Skeletal muscle cell (primary cell): ENCODE data around the gene OR13D1.
A peak's percentile ranks its signal among the peaks of the same experiment; 100 is the strongest.
"Not testable (repeated sequence)": the region's sequence is repeated elsewhere in the genome, so short reads cannot be mapped to it uniquely, and the experiment has no call there.

ENCODE experiments used
- DNase-seq: peaks from one replicate; pipeline ENCODE4 v3.0.0-alpha.2; 2010; ENCODE audit warnings: low read depth
- H3K4me3 ChIP-seq: 2 replicates; pipeline ENCODE4 v1.5.1; 2011; ENCODE audit warnings: low read depth, mild to moderate bottlenecking, control low read depth, low read length, moderate library complexity

OR13D1 gene, protein sequence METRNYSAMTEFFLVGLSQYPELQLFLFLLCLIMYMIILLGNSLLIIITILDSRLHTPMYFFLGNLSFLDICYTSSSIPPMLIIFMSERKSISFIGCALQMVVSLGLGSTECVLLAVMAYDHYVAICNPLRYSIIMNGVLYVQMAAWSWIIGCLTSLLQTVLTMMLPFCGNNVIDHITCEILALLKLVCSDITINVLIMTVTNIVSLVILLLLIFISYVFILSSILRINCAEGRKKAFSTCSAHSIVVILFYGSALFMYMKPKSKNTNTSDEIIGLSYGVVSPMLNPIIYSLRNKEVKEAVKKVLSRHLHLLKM

DNA sequence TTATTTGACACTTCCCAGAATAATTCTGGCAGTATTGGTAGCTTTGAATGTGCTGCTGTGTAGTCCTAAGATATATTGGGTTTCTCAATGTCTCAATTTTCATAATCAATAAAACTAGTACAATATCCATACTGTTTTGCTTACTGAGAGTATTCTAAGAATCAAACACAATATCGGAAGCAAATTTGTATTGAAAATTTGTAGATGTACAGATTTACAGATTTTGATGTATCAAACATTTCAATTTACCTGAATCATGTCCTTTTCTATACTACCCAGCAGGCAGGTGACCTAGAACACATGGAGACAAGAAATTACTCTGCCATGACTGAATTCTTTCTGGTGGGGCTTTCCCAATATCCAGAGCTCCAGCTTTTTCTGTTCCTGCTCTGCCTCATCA, at the start of gene OR13D1:
TSS of gene OR13D1 (plus strand) at position 301 of the 400 bp plus-strand sequence. CDS start at position 301, 0 bp downstream.
- DNase-seq: no peak
- no peak within 1 kb of the TSS for H3K4me3 ChIP-seq

DNA sequence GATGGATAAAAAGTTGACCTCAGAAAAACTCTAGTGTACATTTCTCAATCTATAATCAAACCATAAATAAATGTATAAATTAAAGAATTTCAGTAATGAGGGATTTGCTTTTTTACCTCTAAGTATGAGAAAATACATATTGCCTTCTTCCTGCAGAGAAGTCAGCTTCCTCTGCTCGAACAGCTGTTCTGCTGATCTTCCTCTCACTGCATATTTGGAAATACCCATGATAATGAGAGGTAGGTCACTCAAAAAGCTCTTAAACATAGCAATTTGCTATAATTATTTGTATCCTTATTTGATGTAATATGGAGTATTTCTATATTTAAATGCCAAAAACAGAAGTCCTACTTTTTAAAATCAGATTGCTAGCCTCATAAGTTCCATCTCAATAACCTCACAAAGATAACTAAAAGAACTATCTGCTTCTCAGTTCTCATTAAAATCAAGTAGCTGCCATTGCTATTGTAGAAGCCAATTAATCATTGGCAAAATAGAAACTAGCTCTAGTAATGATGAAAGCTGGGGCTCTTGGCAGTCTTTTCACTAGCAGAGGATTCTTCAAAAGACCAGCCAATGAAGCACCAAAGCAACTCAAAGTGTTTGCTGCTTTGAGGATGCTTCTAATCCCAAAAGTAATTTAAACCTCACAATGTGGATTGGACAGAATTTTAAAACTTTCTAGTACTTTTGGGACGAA, 35.7 kb upstream of the OR13D1 start:
- DNase-seq: no peak
- no peak overlapping the region for H3K4me3 ChIP-seq

DNA sequence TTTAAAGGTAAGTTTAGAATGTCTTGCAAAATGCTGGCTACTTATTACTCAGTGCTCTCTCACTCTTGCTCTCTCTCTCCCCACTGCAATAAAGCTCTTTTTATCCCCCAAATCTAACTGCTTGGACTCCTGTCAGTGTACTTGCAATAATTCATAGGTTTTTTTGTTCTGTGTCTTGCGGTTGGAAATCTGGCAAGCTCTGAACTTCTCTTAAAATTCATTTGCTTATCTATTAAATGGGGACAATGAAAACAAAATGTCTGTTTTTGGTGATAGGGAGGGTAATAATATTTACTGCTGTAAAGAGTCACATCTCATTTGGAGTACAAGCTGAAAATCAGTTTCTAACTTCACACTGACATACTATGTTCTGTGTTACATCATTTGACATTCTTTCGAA, 18.7 kb upstream of the OR13D1 start:
- DNase-seq: no peak
- no peak overlapping the region for H3K4me3 ChIP-seq

DNA sequence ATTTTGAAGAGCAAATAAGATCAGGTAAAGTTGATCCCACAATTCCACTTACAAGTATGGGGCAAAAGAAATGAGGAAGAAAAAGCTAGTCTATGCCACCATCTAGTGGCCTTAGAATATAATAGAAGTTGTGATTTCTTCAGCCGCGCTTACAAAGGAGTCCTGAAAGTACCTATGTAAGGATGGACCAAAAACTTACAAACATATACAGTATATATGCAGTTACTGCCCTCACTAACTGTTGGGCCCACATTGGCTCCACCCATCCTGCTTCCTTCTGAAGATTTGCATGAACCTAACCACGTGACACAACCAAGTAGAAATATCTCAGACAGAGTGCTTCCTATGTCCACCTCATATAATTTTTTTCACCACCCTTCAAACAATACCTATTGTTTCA, 11.7 kb upstream of the OR13D1 start:
- no peak overlapping the region for H3K4me3 ChIP-seq
- DNase-seq: peak; percentile 22

DNA sequence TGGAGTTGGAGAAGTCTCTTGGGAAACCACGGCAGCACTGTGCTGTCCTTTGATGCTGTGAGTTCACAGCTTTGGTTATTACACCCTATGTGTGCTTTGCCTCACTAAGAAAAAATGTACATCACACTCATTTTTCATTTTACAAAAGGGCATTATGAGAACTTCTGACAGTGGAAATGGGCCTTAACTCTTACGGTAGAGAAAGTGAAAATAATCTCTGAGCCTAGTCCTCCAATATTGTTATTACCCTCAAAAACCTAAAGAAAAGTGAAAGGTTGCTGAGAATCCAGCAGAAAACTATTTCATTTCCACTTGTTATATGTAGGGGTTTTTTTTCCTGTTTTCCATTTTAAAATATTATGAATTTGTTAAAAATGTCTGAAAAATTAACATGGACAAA, 8.2 kb upstream of the OR13D1 start:
- H3K4me3 ChIP-seq: no peak overlapping the region
- DNase-seq: no peak

DNA sequence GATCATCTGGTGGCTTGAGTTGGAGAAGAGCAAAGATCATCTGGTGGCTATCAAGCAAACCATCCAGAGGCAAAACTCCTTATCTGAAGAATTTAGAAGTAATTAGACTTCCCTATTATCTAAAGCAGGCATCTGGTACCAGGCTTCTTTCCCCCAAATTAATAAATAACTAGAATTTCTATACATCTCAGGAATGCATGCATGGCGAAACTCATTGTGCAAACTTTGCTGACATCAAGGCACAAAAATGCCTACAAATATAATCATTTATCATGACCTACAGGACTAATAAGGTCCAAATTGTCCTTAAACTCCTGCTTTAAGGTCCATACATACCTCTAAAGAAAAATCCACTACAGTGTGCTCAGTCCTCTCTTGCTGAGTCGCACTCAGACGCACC, 6.0 kb downstream of the OR13D1 start:
- DNase-seq: no peak
- no peak overlapping the region for H3K4me3 ChIP-seq

DNA sequence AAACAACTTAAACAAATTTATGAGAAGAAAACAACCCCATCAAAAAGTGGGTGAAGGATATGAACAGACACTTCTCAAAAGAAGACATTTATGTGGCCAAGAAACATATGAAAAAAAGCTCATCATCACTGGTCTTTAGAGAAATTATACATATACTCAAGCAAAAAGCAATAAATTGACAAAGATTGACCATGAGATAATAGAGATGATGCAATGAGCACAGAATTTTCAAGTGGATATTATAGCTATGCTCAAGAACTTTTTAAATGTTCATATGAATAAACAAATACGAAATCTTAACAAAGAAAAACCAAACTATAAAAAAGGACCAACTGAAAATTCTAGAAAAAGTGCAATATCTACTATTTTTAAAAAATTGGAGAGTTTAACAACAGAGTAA, 14.4 kb downstream of the OR13D1 start:
- not testable (repeated sequence) for DNase-seq, H3K4me3 ChIP-seq

DNA sequence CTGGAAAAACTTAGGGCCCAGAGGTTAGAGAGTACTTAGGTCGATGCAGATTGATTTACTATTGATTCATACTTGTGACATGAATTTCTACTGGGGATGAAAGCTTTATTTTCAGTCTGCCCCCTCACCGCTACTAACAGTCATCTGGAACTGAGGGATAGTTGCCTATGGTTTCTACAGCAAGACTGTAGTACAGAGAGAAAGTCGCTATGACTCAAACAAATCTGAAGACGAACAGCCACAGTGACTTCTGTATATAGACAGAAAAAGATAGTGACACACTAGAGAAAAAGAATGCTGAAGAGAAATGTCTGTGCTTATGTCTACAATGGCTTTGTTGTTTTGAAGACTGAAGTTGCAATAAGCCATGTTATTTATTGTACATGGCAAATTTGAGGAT, 17.3 kb downstream of the OR13D1 start:
- no peak for DNase-seq
- H3K4me3 ChIP-seq: no peak overlapping the region

DNA sequence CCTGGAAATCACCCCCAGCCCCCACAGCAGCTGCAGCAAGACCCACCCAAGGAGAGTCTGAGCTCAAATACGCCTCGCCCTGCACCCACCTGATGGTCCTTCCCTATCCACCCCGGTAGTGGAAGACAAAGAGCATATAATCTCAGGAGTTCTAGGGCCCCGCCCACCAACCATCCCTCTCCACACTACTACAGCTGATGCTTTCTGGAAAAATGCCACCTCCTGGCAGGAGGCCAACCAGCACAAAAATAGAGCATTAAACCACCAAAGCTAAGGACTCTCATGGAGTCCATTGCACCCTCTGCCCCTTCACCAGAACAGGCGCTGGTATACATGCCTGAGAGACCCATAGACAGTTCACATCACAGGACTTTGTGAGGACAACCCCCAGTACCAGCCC, 30.7 kb downstream of the OR13D1 start:
- no peak for DNase-seq
- no peak overlapping the region for H3K4me3 ChIP-seq

DNA sequence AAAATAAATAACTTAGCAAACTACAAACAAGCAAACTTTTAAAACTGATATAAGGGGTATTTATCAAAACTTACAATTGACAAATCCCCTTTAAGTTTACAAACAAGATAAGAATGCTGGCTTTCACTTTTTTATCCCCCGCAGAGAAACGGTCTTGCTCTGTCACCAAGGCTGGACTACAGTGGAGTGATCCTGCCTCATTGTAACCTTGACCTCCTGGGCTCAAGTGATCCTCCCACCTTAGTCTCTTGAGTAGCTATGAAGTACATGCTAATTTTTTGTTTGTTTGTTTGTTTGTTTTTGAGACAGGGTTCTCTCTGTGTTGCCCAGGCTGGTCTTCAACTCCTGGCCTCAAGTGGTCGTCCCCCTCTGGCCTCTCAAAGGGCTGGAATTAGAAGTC, 44.1 kb downstream of the OR13D1 start:
- H3K4me3 ChIP-seq: no peak overlapping the region
- no peak for DNase-seq

DNA sequence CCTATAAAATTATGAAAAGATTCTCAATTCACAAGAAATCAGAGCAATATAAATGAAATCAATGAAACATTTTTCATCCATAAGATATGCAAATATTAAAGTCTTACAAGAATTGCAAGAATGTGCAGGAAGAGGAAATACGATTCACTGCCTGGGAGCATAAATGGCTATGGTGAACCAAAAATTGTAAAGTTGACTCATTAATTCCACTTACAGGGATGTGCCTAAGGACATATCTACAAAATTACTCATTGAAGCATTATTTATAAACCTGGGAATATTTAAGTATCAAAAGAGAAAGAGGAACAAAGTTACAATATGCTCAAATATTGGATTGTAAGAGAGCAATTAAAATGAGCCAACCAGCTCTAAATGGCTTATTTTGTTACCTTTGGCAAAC, 46.3 kb downstream of the OR13D1 start:
- DNase-seq: no peak
- no peak overlapping the region for H3K4me3 ChIP-seq

DNA sequence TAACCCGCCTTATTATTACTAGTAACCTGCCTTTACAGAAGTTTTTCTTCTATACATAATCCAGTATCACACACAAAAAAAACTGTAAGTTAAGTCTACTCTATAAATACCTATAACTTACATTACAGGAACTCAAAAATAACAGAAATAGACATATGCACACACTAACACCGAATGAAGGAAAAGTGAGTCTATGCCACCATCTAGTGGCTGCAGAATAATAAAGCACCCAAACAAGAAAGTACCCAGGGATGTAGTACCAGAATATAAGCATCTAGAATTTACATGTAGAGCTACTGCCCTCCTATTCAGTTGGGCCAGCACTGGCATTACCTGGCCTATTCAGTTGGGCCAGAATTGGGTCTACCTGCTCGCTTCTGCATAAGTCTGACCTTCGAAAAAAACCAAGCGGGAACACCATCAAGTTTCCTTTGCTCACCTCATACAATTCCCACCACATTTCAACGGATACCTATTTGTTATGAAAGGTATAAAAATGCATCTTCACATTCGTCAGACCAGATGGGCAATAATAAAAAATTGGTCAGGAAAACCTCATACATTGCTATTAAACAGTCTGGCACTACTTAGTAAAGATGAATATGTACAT, 49.2 kb downstream of the OR13D1 start:
- no peak overlapping the region for H3K4me3 ChIP-seq
- DNase-seq: no peak
